Right lobe of liver (tissue), 6 donors: Measurements from ENCODE around the gene LRP2BP. TPM values are rescaled to one million over a fixed set of nuclear protein-coding genes. Genes with fewer than 3 reads are reported as not detected.

Experiments used
- ATAC-seq, 4 donors: fragments of 200-7000 bp; cut with Tn5 transposase; one replicate each; pipeline ENCODE4 v1.9.1; 2020; ENCODE audit warnings: mild to moderate bottlenecking in 4 of 4, moderate library complexity in 4 of 4
- DNase-seq, 3 donors: peaks; one replicate each; pipeline ENCODE4 v3.0.0-alpha.2; 2020
- H3K27ac ChIP-seq, 3 donors: fragments of 200-600 bp; one replicate each; pipeline ENCODE4 v1.8.0; 2022
- H3K27me3 ChIP-seq, 2 donors: fragments of 200-600 bp; one replicate each; pipeline ENCODE4 v1.8.0; 2022
- H3K36me3 ChIP-seq, 4 donors: fragments of 200-600 bp; sonication (generic) in 1 of 4; one replicate each; pipeline versions ENCODE4 v1.5.1 to v1.8.0; 2017 to 2022; ENCODE audit warnings: control low read depth in 1 of 4
- H3K4me1 ChIP-seq, 4 donors: fragments of 200-600 bp; sonication (generic) in 1 of 4; one replicate each; pipeline versions ENCODE4 v1.5.1 to v1.8.0; 2017 to 2022; ENCODE audit warnings: control low read depth in 1 of 4
- H3K4me3 ChIP-seq, 3 donors: fragments of 200-600 bp; one replicate each; pipeline ENCODE4 v1.8.0; 2022
- H3K9me3 ChIP-seq, 4 donors: fragments of 200-600 bp; sonication (generic) in 1 of 4; one replicate each; pipeline versions ENCODE4 v1.5.1 to v1.8.0; 2017 to 2022; ENCODE audit warnings: control low read depth in 1 of 4
- CTCF ChIP-seq, 4 donors: fragments of 200-600 bp in 3 of 4; fragments of 450-650 bp in 1 of 4; IDR thresholded peaks; one replicate each; pipeline versions ENCODE4 v1.5.1 to v1.8.0; 2016 to 2022; ENCODE audit warnings: antibody characterized with exemption in 4 of 4, mild to moderate bottlenecking in 2 of 4
- POLR2A ChIP-seq: fragments of 450-650 bp; IDR thresholded peaks from one replicate; pipeline ENCODE4 v1.6.1; 2017; ENCODE audit warnings: antibody characterized with exemption, mild to moderate bottlenecking
- WGBS: methylation state at CpG from one replicate; pipeline ENCODE4 v1.1.6; 2018; ENCODE audit warnings: low coverage, low lambda C conversion rate; ENCODE audit not compliant: insufficient coverage; ENCODE audit errors: missing lambda C conversion rate; 5-methylcytosine and 5-hydroxymethylcytosine counted together
- intact Hi-C, 2 donors: fragments of 100-400 bp; cut with DNase I; formaldehyde crosslinking; loops; one replicate each; pipeline versions ENCODE4 v1.11.2 to v1.14.1; 2022
- total RNA-seq, 6 experiments: library from RNA; depleted of rRNA in 2 of 6; stranded (reverse); fragments of >200 nt in 2 of 6; fragmentation: NEBNext Ultra II Directional in 3 of 6; extraction: Animal tissue kit (Norgen Biotek cat#: 25700) in 3 of 6; gene quantifications; one replicate each; pipeline versions ENCODE4 v1.1.0 to v1.2.4, GENCODE V29; 2016 to 2023
- donor health status: DM: no; HTN: yes; CAD: no.
- donor health status: DM: no; HTN: no; CAD: no.
- donor health status: DM: no; HTN: no; CAD: no.
- donor health status: DM: no; HTN: yes; CAD: no.
- donor health status: DM: no; HTN: yes; CAD: no.

The LRP2BP gene
- total RNA-seq, 6 experiments from 2014 or later = 0.19 to 0.37 (median 0.27) TPM

GRCh38 chr4:185399466-185399865 lies 3.7 kb upstream of the LRP2BP start:
- Histone ChIP-seq H3K27ac (no peak overlapping the region), H3K36me3 (peaks cover 0 to 36% (median 7%) of the 10 kb centered on the region in 4 donors), H3K4me1 (peaks cover 0 to 8% (median 4%) of the 10 kb centered on the region in 4 donors), H3K4me3 (no peak overlapping the region), H3K27me3 (no peaks in the 10 kb centered on the region), H3K9me3 (no peaks in the 10 kb centered on the region)
- ATAC-seq (no peak), DNase-seq (no peak)
- no peak for TF ChIP-seq CTCF (IDR thresholded peaks at IDR 0.05)
- TF ChIP-seq POLR2A = no peak
- intact Hi-C loops = loop anchor here in 1 of 2 donors (10.0 kb wide), 1 partner anchor 195 kb away; the partner anchor contains the start of genes CFAP97 and SNX25
- WGBS = 76% methylated on average over 8 of the region's 8 CpGs

DNA sequence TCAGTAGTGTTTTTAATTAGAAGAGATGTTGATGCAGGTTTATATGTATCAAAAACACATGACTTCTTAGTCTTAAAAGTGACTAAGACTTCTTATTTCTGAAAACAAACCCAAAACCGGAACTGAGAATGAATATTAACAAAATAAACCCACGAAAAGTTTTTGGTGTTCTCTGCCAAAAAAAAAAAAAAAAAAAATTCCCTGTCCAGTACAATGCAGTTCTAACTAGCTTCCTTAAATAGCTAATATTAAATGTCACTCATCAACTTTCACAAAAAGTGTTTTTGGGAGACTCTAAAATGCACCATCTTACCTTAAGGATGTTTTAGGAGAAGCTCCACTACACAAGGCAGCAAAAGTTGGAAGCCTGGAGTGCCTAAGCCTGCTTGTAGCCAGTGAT lies 2.9 kb upstream of the LRP2BP start:
- Histone ChIP-seq H3K9me3 (no peaks in the 10 kb centered on the region), H3K36me3 (peaks cover 0 to 36% (median 7%) of the 10 kb centered on the region in 4 donors), H3K4me3 (no peak overlapping the region), H3K27me3 (no peaks in the 10 kb centered on the region), H3K4me1 (peaks cover 0 to 8% (median 4%) of the 10 kb centered on the region in 4 donors), H3K27ac (peak overlapping the region in 1 of 3 donors; percentile 100)
- intact Hi-C loops = loop anchor here in 1 of 2 donors (10.0 kb wide), 1 partner anchor 194 kb away; the partner anchor contains the start of genes CFAP97 and SNX25
- ATAC-seq = no peak
- TF ChIP-seq POLR2A (no peak), CTCF (IDR thresholded peaks at IDR 0.05) (no peak)
- 56% methylated on average over 2 of the region's 2 CpGs for WGBS
- DNase-seq = no peak

GRCh38 chr4:185396724-185397385 lies 1.1 kb upstream of the LRP2BP start, which contains the start of gene ANKRD37:
TSS of gene ANKRD37 (plus strand) at chr4:185396841. CDS start at chr4:185396924, 83 bp downstream.
- Histone ChIP-seq H3K36me3 (peaks cover 0 to 27% (median 6%) of the 10 kb centered on the region in 4 donors), H3K4me1 (peaks cover 0 to 8% (median 4%) of the 10 kb centered on the region in 4 donors), H3K27me3 (no peaks in the 10 kb centered on the region), H3K4me3 (peak within 1 kb of the TSS; percentile 57 to 80 (median 69)), H3K9me3 (no peaks in the 10 kb centered on the region), H3K27ac (peak within 1 kb of the TSS; percentile 100)
- WGBS = 8% methylated on average over 6 of the region's 38 CpGs
- intact Hi-C loops = loop anchor here in 1 of 2 donors (10.0 kb wide), 1 partner anchor 192 kb away; the partner anchor contains the start of genes CFAP97 and SNX25
- ATAC-seq (peak; percentile 43 to 68 (median 53)), DNase-seq (peak; percentile 68 to 82 (median 80))
- peak; percentile 70 for TF ChIP-seq POLR2A
- no peak for TF ChIP-seq CTCF (IDR thresholded peaks at IDR 0.05)

DNA sequence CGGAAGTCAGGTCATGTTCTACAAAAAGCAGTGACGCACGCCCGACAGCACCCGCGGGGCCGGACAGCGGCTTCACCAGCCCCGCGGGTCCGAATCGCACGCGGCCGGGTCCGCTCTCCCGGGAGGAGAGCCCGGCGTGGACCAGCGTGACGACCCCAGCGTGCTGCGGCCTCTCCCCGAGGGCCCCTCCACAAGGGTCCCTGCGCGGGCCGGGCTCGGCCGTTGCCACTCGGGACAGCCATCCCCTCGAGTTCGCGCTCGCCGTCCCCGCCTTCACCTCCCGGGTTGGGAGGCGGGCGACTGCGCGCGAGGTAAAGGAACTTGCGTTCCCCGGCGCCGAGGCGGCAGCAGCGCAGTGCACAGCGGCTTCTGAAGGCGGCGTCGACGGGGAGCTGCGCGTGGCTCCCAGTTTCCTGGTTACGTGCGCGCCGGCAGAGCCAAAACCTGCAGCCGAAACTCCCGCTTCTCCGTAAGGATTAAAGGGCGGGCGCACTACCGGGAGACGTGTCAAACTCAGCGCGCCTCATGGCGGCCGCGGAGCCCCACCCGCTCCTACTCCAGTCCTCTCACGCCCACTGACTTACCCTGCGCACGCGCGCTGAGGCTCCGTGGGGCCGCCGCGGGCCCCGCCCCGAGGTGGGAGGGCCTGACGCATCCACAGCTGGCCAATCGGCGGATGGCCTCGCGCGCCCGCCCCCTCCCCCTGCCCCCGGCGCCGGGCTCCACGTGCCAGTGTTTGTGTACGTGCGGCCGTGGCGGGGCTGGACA lies 416 bp upstream of the LRP2BP start:
- intact Hi-C loops = loop anchor here in 1 of 2 donors (10.0 kb wide), 1 partner anchor 191 kb away; the partner anchor contains the start of genes CFAP97 and SNX25
- Histone ChIP-seq H3K36me3 (peaks cover 0 to 24% (median 6%) of the 10 kb centered on the region in 4 donors), H3K4me3 (peak overlapping the region; percentile 57 to 80 (median 69)), H3K9me3 (no peaks in the 10 kb centered on the region), H3K4me1 (peaks cover 0 to 8% (median 4%) of the 10 kb centered on the region in 4 donors), H3K27me3 (no peaks in the 10 kb centered on the region), H3K27ac (peak overlapping the region; percentile 100)
- peak; percentile 98 to 99 (median 99) for DNase-seq
- 0% methylated on average over 19 of the region's 98 CpGs for WGBS
- peak; percentile 83 to 93 (median 90) for ATAC-seq
- TF ChIP-seq CTCF (IDR thresholded peaks at IDR 0.05) = no peak
- peak; percentile 84 for TF ChIP-seq POLR2A
